Measurements from ENCODE around the gene MCHR2.
"Not testable (repeated sequence)": the region's sequence is repeated elsewhere in the genome, so short reads cannot be mapped to it uniquely, and the experiment has no call there.

The MCHR2 gene

DNA sequence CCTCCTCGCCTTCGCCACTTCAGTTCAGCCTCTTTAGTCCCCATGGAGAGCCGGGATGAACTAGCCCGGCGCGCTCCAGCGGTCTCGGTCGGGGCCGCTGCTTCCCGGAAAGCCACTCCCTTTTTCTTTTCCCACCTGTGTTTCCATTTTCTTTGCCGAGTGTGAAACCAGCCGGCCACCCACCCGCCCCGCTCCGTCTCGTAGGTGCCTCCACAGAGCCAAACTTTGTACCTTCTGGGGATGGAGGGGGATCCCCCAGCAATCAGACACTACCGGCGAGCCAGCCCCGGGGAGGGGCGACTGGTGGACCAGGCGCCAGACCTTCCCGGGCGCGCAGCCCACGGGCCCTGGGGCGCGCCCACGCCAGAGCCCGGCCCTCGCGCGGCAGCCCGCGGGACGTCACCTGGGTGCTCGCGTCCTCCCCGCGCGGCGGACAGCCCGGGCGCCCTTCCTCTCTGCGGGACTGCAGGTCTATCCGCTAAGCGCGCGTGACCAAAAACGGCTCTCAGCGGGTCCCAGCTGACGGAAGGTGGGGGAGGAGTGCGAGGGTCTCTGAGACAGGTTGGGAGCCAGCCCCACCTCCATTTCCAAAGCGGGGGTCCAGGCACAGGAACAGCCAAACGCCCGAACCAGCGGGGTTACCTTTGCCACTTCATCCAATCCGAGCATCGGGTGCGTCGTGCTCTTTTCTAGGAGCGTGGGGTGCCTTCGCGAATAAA, at the start of gene MCHR2:
Gene MCHR2, minus strand, starts transcription at position 691 of the 719 bp plus-strand sequence. CDS start 38,076 bp downstream, outside the sequence.
- no peak for DNase-seq

- DNase-seq, result not testable (repeated sequence)
Observed at GRCh38 chr6:100038546-100038945, 44.5 kb upstream of the MCHR2 start.

GRCh38 chr6:100035873-100036653, 42.0 kb upstream of the MCHR2 start:
- no peak for DNase-seq

- DNase-seq, result no peak
Observed at GRCh38 chr6:100023798-100024197, 29.8 kb upstream of the MCHR2 start.

DNA sequence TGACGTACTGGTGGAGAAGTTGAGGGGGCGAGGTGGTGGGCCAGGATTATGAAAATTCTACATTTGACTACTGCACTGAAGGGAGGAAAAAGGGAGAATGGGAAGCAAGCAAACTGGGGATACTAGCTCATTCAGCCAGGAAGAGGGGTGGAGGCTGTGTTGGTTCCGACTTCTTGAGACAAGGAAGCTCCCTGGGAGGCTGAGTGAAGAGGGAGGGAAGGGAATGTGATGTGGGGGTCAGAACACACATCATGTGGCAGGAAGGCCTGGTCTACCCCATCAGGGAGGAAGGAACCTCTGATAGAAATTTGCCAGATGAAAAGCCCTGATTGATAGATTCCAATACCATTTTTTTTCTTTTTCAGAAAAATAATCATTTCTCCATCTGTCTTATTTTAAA, 28.8 kb upstream of the MCHR2 start:
- no peak for DNase-seq

DNA sequence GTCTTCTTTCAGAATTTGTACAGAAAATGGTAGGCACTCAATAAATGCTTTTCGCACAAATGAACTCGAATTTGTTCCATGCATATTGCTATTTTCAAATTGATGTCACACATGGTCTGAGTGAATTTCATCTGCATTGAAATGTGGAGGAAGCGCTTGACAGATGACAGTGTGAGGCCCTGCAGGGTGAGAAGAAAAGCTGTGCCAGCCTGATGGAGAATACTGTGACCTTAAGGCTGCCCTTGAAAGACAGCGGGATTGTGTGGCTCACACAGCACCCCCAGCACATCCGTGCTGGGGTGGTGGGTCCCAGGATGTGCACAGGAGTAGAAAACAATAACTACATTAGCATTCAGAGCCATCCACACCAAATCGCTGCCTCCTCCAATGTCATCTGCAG, 14.8 kb upstream of the MCHR2 start:
- no peak for DNase-seq

DNA sequence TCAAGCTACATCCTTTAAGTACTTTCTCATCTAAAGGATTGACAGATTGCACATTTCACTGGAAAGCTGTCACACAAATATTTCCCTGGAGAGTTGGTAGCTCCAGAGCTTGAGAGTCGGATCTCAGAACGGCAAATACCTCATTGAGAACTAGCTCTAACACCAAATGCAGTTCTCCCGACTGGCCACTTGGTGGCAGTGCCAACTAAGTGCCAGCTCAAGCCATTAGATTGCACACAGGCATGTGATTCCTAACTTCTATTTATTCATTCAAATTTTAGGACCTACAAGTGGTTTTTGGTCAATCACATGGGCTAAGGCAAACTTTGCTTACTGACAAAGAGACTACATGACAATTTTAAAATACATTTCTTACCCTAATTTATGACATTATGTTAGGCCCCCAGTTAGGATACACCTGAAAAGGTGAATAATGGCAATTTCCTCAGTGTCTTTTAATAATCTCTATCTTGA, 7.9 kb upstream of the MCHR2 start:
- DNase-seq, result peak; percentile 75 to 81

GRCh38 chr6:99997141-99997540, 3.1 kb upstream of the MCHR2 start:
- no peak for DNase-seq

GRCh38 chr6:99995916-99996315, 1.9 kb upstream of the MCHR2 start:
- DNase-seq, result no peak

- no peak for DNase-seq
Observed at GRCh38 chr6:99993146-99993532, 884 bp downstream of the MCHR2 start.

DNA sequence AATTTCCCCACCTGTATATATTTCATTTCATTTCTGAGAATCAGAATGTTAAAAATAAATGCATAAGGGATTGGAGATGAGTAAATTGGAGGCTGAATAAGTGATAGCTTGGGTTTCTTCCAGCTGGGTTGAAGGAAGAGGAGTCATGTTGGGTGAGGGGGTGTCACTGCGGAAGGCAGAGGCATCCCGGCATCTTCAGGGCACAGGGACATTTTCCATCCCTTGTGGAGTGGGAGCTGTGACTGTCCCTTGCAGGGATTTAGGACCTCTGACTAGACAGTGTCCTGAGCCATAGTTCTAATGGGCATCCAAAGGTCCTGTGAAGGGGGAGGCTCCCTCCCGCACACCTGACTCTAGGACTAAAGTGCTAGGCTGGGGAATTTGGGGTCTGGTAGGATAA, 2.1 kb downstream of the MCHR2 start:
- DNase-seq, result no peak

- DNase-seq, result no peak
Observed at GRCh38 chr6:99980741-99981140, 13.3 kb downstream of the MCHR2 start.

DNA sequence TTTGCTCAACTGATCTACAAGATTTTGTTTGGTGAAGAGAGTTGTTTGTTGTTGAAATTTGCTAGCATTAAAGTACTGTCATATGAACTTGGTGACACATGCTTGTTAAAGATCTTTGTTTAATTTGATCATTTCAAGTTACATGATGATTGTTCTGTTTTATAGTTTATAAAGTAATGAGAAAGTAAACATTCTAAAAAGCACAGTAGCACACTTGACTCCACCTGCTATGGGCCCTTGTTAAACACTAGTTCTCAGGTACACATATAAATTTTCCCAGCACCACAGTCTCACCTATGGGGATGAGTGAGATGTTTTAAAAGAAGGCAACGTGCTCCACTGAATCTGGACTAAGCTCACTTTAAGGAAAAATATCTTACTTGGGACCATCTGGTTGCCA, 14.1 kb downstream of the MCHR2 start:
- DNase-seq, result no peak

DNA sequence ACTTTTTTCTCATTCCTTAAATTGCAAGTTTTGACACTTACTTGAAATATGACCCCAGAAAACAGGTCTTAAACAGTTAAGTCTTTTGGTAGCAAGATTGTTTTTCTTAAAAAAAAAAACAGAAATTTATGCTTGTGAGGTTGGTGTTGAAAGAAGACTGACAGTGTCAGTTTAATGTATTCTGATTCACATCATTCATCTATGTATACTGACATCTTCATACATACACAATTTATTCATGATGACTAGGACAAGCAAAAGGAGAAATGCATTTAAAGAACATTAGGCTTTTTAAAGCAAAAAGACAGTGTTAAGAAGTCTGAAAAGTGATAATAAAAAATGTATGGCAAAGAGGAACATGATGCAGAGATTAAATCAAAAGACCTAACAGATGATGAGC, 27.0 kb downstream of the MCHR2 start:
- no peak for DNase-seq

DNA sequence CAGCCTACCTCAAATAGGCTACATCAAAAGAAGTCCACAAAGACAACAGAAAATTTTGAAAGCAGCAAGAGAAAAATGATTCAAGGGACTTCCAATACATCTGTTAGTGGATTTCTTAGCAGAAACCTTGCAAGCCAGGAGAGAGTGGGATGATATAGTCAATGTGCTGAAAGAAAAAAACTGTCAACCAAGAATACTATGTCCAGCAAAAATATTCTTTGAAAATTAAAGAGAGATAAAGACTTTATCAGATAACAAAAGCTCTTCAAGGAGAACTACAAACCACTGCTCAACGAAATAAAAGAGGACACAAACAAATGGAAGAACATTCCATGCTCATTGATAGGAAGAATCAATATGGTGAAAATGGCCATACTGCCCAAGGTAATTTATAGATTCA, 34.0 kb downstream of the MCHR2 start:
- no peak for DNase-seq

- DNase-seq, result no peak
Observed at GRCh38 chr6:99951016-99951805, 42.8 kb downstream of the MCHR2 start.

GRCh38 chr6:99946005-99946404, 48.0 kb downstream of the MCHR2 start:
- no peak for DNase-seq

- DNase-seq, result no peak
Observed at GRCh38 chr6:99943846-99944245, 50.2 kb downstream of the MCHR2 start.

DNA sequence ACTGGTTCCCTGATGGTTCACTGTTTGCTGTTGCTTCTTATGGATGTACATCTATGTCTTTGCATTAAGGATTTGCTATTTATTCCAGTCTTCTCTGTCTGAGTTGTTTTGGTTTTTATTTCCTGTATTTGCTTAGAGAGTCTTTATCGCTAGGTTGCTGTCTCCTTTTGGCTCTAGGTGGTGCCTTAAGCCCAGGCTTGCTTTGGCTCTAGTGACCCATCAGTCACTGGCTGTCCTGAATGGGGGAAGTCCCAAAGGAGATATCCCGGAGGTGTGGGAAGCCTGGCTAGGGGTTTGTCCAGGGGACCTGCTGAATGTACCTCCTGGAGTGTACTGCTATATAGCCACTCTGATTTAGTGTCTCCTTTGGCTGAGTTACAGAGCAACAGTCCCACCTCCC, 53.4 kb downstream of the MCHR2 start:
- DNase-seq, result no peak

GRCh38 chr6:99933129-99933528, 60.9 kb downstream of the MCHR2 start:
- DNase-seq, result no peak

DNA sequence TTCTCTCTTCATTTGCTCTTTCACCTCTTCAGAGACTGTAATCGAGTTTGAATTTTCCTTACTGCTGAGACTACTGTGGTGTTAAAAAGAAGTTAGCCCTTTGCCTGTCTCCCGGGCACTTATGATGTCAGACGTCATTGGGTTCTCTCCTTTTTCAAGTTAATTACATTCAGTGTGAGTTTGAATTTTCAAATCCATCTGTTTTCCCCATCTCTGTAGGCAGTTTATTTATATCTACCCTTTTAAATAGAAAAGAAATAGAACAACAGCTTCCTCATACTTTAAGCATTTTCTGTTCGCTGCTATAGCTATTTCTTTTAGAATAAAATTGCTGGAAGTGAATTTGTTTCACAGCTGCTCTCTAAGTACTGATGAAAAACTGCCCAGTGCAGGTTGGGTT, 81.4 kb downstream of the MCHR2 start:
- no peak for DNase-seq

- peak; percentile 67 to 85 for DNase-seq
Observed at GRCh38 chr6:99905209-99906106, 88.6 kb downstream of the MCHR2 start.

All from Kasumi-1 (cell line).